T-helper 2 cell treated with Interferon-gamma antibody and Interleukin-4, amounts not matched to agents 5 μg/mL and 100 μg/mL, for 36 hours (primary cell): ENCODE results near the gene PARVG.

ENCODE experiments used
- DNase-seq: peaks from one replicate; pipeline ENCODE4 v3.0.0; 2021; ENCODE audit warnings: low spot score
- H3K27ac Mint-ChIP-seq: one replicate; pipeline ENCODE4 v1.8.0; 2021; ENCODE audit warnings: mild to moderate bottlenecking, mixed read lengths
- H3K27me3 Mint-ChIP-seq: one replicate; pipeline ENCODE4 v1.8.0; 2021; ENCODE audit warnings: low read depth, mixed read lengths
- H3K36me3 Mint-ChIP-seq: one replicate; pipeline ENCODE4 v1.8.0; 2021; ENCODE audit warnings: low read depth, mixed read lengths
- H3K4me1 Mint-ChIP-seq: one replicate; pipeline ENCODE4 v1.8.0; 2021; ENCODE audit warnings: low read depth, mixed read lengths
- H3K4me3 Mint-ChIP-seq: one replicate; pipeline ENCODE4 v1.8.0; 2022; ENCODE audit warnings: mild to moderate bottlenecking, moderate library complexity, mixed read lengths
- H3K9me3 Mint-ChIP-seq: one replicate; pipeline ENCODE4 v1.8.0; 2021; ENCODE audit warnings: mixed read lengths

PARVG gene

GRCh38 chr22:44179989-44180705 is 578 bp upstream of the PARVG start:
- Mint-ChIP-seq H3K4me1 (peaks cover 16% of the 10 kb centered on the region), H3K27ac (peak overlapping the region; percentile 88), H3K9me3 (no peaks in the 10 kb centered on the region), H3K36me3 (peaks cover 18% of the 10 kb centered on the region), H3K27me3 (peaks cover 8% of the 10 kb centered on the region), H3K4me3 (peak overlapping the region; percentile 83)
- no peak for DNase-seq

DNA sequence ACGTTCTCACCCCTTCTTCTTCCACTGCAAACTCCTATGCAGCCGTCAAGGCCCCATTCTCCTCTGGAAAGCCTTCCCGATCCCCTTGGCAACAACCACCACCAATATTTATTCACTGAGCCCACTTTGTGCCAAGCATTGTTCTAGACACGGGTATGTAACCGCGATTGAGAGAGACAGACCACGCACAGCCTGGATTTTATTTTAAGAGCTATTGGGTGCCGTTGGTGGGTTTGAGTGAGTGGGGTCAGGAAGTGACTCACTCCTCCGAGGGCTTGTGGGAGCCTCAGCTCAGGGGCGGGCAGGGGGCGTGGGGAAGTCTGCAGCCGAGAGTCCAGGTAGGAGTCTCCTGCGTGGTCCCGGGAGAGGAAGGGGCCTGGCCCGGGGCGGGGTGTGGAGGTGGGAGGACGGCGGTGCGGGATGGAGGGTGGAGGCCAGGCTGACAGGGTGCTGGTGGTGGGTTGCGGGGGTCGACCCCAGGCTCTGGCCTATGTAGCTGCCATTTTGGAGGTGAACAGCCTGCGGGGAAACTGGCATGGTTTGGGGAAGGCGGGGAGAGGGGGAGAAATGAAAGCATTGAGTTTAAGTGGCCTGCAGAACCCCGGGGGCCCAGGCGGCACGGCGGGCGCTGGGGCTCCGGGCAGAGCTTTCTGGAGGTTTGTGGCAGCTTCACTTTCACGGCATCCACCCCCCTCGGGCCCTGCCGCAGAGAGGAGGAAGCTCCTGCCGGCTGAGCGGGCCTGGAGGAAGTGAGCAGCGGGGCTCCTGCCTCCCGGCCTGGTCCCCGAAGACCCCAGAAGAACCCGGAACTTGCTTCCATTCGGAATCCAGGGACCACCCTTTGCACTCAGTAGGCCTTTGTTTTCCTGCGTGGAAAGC is 547 bp downstream of the PARVG start:
- peaks cover 16% of the 10 kb centered on the region for H3K4me1 Mint-ChIP-seq
- H3K9me3 Mint-ChIP-seq = no peaks in the 10 kb centered on the region
- peaks cover 8% of the 10 kb centered on the region for H3K27me3 Mint-ChIP-seq
- peak; percentile 66 for DNase-seq
- H3K4me3 Mint-ChIP-seq = peak overlapping the region; percentile 83
- H3K36me3 Mint-ChIP-seq = peaks cover 22% of the 10 kb centered on the region
- H3K27ac Mint-ChIP-seq = peak overlapping the region; percentile 88

DNA sequence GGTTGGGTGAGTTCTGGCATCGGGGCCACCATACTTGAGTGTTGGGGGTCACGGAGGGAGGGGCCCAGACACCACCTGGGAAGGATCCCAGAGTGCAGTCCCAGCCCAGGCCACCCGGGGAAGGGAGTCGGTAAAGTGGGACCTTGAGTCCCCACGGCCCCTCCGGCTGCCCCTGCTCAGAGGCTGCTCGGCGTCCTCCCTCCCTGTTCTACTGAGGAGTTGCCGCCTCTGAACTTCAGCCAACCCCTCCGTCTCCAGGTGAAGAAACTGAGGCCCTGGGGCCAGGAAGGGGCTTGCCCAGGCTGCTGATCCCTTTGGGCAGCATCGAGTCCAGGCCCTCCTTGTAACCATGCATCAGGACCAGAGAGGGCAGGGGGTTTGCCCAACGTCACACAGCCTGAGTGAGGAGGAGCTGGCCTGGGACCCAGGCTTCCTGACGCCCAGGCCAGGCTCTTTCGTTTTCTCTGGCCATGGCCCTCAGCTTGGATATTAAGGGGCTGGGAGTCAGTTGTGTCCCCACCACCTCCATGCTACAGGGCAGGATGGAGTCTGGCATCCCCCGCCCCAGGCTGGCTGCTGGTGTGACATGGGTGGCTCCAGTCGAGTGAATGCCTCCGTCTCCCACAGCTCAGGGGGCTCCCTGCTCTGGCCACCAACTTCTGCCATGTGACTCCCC is 1.3 kb downstream of the PARVG start:
- no peaks in the 10 kb centered on the region for H3K9me3 Mint-ChIP-seq
- peaks cover 16% of the 10 kb centered on the region for H3K4me1 Mint-ChIP-seq
- H3K27me3 Mint-ChIP-seq = peaks cover 6% of the 10 kb centered on the region
- DNase-seq = no peak
- H3K4me3 Mint-ChIP-seq = peak overlapping the region; percentile 83
- H3K27ac Mint-ChIP-seq = peak overlapping the region; percentile 88
- peaks cover 23% of the 10 kb centered on the region for H3K36me3 Mint-ChIP-seq

DNA sequence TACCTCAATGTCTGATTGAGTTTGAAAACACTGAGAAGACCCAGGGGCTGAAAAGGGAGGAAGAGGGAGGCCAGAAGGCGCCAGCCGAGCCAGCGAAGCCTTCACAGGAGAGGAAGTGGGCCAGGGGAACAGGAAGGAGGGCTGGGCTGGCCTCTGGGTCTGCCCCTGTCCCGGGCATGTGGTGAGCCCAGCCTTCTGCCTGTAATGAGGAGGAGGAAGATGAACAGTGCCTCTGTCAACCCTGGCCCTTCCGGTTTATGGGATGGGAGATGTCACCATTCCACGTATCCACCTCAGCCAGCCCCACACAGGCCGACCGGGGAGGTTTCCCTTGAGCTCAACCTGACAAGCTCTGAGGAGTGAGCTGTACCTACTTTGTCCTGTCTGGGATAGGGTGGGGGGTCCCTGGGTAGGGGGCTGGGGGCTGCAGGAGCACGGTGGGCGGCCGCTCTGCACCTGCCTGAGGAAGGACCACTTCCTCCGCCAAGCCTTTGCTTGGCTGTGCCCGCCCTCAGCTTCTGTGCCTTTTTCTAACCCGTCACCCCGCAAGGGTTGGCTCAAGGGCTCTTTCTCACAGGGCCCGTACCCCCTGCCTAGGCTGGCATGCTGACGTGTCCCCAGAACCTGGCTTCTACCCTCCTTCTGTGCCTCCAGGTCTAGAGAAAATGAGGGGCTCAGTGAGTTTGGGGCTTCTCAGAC is 2.0 kb downstream of the PARVG start:
- H3K36me3 Mint-ChIP-seq = peaks cover 27% of the 10 kb centered on the region
- H3K27ac Mint-ChIP-seq = peak overlapping the region; percentile 88
- H3K9me3 Mint-ChIP-seq = no peaks in the 10 kb centered on the region
- peak; percentile 53 for DNase-seq
- H3K4me1 Mint-ChIP-seq = peaks cover 16% of the 10 kb centered on the region
- peak overlapping the region; percentile 83 for H3K4me3 Mint-ChIP-seq
- peaks cover 4% of the 10 kb centered on the region for H3K27me3 Mint-ChIP-seq

DNA sequence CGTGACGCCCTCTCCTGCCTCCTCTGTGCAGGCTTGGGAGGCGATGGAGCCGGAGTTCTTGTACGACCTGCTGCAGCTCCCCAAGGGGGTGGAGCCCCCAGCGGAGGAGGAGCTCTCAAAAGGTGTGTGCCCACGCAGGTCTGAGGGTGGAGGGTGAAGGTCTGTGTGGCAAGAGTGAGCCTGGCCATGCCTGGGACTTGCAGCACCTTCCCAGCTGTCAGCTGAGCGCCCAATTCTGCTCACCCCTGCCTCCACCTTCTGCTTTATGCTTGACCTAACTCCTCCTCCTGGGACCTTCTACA is 2.5 kb downstream of the PARVG start:
- Mint-ChIP-seq H3K36me3 (peaks cover 27% of the 10 kb centered on the region), H3K4me3 (peak overlapping the region; percentile 83), H3K27me3 (no peaks in the 10 kb centered on the region), H3K4me1 (peaks cover 16% of the 10 kb centered on the region), H3K27ac (peak overlapping the region; percentile 88), H3K9me3 (no peaks in the 10 kb centered on the region)
- no peak for DNase-seq

DNA sequence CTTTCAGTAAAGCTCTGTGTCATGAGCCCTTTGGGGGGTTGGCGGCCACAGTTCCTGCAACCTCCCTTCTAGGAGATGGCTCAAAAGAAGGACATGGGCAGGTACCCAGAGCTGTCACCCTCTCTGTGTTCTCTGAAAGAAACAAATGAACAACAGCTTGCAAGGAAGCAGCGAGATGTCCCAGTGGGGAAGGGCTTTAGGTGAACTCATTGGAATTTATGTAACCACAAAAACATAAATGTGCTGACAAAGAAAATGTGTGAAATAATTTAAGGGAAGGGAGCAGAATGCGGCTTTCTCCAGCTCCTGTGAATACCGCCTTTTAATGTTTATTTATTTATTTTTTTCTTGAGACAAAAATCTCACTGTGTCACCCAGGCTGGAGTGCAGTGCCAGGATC is 3.3 kb downstream of the PARVG start:
- Mint-ChIP-seq H3K36me3 (peaks cover 29% of the 10 kb centered on the region), H3K27ac (peak overlapping the region; percentile 71), H3K27me3 (no peaks in the 10 kb centered on the region), H3K4me3 (no peak overlapping the region), H3K4me1 (peaks cover 16% of the 10 kb centered on the region), H3K9me3 (no peaks in the 10 kb centered on the region)
- DNase-seq = no peak

GRCh38 chr22:44185237-44186120 is 4.8 kb downstream of the PARVG start:
- DNase-seq = no peak
- no peaks in the 10 kb centered on the region for H3K27me3 Mint-ChIP-seq
- no peak overlapping the region for H3K27ac Mint-ChIP-seq
- no peaks in the 10 kb centered on the region for H3K9me3 Mint-ChIP-seq
- no peak overlapping the region for H3K4me3 Mint-ChIP-seq
- peaks cover 29% of the 10 kb centered on the region for H3K36me3 Mint-ChIP-seq
- peaks cover 13% of the 10 kb centered on the region for H3K4me1 Mint-ChIP-seq

- Mint-ChIP-seq H3K27ac (no peak overlapping the region), H3K4me1 (peaks cover 10% of the 10 kb centered on the region), H3K4me3 (no peak overlapping the region), H3K27me3 (no peaks in the 10 kb centered on the region), H3K9me3 (no peaks in the 10 kb centered on the region), H3K36me3 (peaks cover 29% of the 10 kb centered on the region)
- no peak for DNase-seq
These were observed 5.4 kb downstream of the PARVG start for GRCh38 chr22:44186121-44186510.

DNA sequence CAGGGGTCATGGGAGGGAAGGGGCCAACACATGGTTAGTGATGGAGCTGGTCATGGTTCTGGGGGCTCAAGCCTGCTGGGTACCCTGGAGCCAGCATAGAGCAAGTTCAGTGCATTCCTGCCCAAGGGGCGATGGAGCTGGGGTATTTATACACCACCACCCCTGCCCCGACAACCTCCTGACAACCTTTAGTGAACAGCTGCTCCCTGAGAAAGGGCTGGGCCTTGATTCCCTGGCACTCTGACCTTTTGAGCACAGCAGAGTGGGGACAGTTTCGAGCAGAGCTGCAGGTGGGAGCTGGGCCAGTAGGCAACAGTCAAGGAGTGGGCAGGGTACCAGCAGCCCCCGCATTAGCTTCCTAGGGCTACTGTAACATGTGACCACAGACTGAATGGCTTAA is 6.0 kb downstream of the PARVG start:
- no peak overlapping the region for H3K27ac Mint-ChIP-seq
- no peaks in the 10 kb centered on the region for H3K27me3 Mint-ChIP-seq
- H3K4me3 Mint-ChIP-seq = no peak overlapping the region
- no peaks in the 10 kb centered on the region for H3K9me3 Mint-ChIP-seq
- H3K4me1 Mint-ChIP-seq = peaks cover 12% of the 10 kb centered on the region
- peaks cover 30% of the 10 kb centered on the region for H3K36me3 Mint-ChIP-seq
- DNase-seq = no peak

DNA sequence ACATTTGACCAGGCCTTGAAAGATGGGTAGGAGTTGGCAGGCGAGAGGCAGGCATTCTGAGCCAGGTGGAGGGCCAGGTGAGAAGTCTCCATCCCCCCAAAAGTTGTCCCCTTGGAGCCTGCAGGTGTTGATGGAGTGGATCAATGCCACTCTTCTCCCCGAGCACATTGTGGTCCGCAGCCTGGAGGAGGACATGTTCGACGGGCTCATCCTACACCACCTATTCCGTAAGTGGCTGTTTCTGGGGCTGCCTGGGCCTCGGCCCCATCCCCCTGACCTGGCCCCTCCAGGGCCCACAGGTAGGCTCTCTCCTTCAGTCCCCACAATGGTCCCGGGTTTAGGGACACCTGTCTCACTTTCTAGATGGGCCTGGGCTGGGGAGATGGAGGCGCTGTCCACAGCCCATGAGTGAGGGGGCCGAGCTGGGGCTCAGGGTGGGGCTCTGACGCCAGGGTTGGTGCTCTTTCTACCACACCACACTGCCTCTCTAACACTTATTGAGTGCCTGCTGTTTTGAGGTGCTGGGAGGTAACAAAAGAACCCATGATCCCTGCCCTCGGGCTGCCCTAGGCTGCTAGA is 7.0 kb downstream of the PARVG start:
- Mint-ChIP-seq H3K9me3 (no peaks in the 10 kb centered on the region), H3K4me3 (no peak overlapping the region), H3K4me1 (peaks cover 16% of the 10 kb centered on the region), H3K27me3 (no peaks in the 10 kb centered on the region), H3K36me3 (peaks cover 32% of the 10 kb centered on the region), H3K27ac (no peak overlapping the region)
- DNase-seq = no peak

DNA sequence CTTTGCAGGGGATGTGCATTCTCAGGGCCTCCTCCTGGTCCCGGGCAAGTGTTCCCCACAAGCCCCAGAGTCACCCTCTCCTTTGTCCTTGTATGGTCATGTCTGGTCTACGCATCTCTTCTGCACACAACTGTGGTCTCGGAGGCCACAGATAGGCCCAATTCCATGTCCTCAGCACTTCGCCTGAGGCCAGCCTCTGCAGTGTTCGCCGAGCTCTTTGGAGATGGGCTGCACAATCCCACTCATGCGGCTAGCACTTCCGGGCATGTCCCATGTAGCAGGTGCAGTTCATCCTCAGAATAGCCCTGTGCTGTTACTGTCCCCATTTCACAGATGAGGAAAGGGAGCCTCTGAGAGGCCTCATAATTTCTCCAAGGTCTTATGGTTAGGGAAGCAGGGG is 7.6 kb downstream of the PARVG start:
- Mint-ChIP-seq H3K27me3 (no peaks in the 10 kb centered on the region), H3K9me3 (no peaks in the 10 kb centered on the region), H3K27ac (no peak overlapping the region), H3K4me1 (peaks cover 19% of the 10 kb centered on the region), H3K36me3 (peaks cover 38% of the 10 kb centered on the region), H3K4me3 (no peak overlapping the region)
- DNase-seq = no peak

DNA sequence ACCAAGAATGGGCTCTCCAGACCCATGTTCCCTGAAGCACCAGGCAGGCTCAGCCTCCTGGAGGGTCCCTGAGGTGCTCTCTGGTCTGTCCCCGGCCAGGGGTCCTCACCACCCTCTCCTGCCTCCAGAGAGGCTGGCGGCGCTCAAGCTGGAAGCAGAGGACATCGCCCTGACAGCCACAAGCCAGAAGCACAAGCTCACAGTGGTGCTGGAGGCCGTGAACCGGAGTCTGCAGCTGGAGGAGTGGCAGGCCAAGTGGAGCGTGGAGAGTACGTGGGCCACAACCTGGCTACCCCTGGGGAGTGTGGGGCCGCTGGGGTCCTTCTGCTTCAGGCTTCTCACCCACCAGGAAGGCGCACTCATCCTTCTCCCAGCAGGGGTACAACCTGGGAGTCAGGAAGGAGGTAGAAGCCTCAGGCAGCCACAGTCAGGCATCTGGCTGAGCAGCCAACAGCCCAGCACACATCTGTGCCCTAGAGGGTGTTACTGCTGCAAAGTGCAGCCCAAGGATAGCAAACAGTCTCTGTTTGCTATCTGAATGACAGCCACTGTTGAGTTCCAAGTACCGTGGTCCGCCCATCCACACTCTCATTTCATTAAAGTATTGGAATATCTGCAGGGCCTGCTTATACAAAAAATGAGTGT is 8.4 kb downstream of the PARVG start:
- H3K9me3 Mint-ChIP-seq = no peaks in the 10 kb centered on the region
- no peak overlapping the region for H3K4me3 Mint-ChIP-seq
- no peaks in the 10 kb centered on the region for H3K27me3 Mint-ChIP-seq
- no peak overlapping the region for H3K27ac Mint-ChIP-seq
- DNase-seq = no peak
- peaks cover 22% of the 10 kb centered on the region for H3K4me1 Mint-ChIP-seq
- peaks cover 38% of the 10 kb centered on the region for H3K36me3 Mint-ChIP-seq
